CD4-positive, alpha-beta T cell treated with Interleukin-6 for 4 hours (primary cell): ENCODE measurements around the gene DPP3.

Source experiments
- DNase-seq: peaks from one replicate; pipeline ENCODE4 v3.0.0-alpha.2; 2020; ENCODE audit warnings: mixed read lengths

The DPP3 gene

GRCh38 chr11:66488957-66489356 lies 8.7 kb downstream of the DPP3 start:
- DNase-seq: no peak

DNA sequence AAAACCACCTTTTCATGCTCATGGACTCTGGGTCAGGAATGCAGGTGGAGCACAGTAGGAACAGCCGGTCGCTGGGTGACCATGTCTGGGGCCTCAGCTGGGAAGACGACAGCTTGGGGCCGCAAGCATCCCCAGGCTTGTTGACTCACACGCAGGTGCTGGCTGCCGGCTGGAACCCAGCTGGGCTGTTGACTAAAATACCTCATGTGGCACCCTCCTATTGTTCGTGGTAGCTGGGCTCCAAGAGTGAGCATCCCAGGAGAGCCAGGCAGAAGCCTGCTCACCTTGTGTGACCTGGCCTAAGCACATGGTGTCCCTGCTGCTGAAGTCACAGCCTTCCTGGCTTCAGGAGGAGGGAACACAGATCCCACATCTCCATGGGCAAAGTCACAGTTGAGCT lies 9.4 kb downstream of the DPP3 start:
- no peak for DNase-seq

DNA sequence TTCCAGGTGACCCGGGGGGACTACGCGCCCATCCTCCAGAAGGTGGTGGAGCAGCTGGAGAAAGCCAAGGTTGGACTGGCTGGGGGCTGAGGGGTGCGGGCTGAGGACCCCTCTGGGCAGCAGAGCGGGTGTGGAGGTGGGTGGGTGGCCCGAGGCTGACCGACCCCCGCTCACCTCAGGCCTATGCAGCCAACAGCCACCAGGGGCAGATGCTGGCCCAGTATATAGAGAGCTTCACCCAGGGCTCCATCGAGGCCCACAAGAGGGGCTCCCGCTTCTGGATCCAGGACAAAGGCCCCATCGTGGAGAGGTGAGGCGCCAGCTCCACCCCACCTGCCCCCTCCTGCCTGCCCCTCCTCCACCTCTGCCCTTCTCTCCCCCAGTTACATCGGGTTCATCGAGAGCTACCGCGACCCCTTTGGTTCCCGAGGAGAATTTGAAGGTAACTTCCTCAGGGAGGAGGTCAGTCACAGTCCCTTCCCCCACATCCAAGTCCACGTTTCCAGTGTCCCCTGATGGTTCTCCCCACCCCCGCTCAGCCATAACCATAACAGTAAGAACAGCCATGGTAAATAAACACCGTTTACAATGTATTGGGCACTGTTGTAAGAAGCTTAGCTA lies 11.2 kb downstream of the DPP3 start:
- DNase-seq: no peak

DNA sequence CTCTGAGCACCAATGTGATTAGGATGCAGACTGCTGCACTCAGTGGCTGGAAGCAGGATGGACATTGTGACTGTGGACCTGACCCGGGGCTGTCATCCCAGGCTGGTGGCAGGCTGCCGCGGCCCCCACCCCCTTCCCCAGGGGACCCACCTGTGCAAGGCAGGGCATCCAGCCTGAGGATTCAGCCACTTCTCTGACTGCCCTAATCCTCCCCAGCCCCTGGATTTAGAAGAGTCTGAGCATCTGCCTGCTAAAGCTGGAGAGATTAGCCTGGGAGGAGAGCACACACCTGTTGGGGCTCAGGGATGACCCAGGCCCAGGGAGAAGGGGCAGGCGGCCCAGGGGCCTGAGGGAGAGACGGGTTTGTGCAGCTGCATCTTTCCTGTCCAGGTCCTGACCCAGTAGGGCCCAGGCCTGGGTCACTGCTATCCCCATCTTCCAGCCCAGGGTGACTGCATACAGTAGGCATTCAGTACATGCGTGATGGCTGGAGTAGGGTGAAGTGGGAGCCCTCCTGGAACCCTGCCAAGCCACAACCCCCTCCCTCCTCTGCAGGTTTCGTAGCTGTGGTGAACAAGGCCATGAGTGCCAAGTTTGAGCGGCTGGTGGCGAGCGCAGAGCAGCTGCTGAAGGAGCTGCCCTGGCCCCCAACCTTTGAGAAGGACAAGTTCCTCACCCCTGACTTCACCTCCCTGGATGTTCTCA lies 12.1 kb downstream of the DPP3 start:
- DNase-seq: no peak

DNA sequence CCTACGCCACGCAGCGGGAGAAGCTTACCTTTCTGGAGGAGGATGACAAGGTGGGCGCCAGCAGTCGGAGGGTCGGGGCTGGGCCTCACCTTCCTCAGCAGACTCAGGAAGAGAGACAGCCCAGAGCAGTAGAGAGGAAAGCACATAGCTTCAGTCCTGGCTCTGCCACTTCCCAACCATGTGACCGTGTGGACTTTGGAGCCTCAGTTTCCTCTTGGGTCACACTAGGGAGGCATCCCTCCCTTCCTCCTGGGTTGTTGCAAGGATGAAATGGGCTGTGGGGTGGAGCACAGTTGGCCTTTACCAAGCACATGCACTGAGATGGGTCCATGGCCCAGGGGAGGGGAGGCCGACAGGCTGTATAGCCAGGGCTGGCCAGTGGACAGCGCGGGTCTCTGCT lies 12.9 kb downstream of the DPP3 start:
- no peak for DNase-seq

GRCh38 chr11:66494458-66494857 lies 14.2 kb downstream of the DPP3 start:
- no peak for DNase-seq

DNA sequence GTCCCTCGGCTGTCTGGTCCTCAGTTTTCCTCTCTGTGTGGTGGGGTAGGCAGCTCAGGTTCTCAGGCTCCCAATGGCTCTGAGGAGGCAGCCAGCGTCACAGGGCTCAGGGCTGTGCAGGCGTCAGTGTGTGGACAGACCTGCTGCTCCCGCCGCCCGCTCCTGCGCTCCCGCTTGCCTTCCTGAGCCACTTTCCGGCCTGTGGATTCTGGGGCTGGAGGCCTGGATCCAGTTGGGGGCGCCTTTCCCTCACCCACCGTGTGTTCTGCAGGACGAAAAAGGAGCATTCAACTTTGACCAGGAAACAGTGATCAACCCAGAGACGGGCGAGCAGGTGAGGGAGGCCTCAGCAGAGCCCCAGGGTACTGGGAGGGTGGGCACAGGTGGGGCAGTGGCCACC lies 14.7 kb downstream of the DPP3 start:
- DNase-seq: no peak

DNA sequence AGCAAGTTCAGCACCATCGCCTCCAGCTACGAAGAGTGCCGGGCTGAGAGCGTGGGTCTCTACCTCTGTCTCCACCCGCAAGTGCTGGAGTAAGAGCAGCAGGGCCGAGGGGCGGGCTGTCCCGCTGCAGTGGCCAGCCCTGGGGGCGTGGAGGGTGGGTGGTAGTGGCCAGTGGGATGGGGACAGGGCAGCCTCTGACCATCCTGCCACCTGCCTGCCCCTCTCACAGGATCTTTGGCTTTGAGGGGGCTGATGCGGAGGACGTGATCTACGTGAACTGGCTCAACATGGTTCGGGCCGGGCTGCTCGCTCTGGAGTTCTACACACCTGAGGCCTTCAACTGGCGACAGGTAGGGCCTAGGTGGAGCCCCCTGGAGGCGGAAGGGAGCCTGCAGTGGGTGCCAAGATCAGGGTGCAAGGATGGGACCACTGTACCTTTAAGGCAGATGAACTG lies 15.2 kb downstream of the DPP3 start:
- DNase-seq: no peak

- no peak for DNase-seq
Measured at GRCh38 chr11:66497206-66497605, 17.0 kb downstream of the DPP3 start.

GRCh38 chr11:66498506-66498905 lies 18.3 kb downstream of the DPP3 start:
- DNase-seq: no peak

DNA sequence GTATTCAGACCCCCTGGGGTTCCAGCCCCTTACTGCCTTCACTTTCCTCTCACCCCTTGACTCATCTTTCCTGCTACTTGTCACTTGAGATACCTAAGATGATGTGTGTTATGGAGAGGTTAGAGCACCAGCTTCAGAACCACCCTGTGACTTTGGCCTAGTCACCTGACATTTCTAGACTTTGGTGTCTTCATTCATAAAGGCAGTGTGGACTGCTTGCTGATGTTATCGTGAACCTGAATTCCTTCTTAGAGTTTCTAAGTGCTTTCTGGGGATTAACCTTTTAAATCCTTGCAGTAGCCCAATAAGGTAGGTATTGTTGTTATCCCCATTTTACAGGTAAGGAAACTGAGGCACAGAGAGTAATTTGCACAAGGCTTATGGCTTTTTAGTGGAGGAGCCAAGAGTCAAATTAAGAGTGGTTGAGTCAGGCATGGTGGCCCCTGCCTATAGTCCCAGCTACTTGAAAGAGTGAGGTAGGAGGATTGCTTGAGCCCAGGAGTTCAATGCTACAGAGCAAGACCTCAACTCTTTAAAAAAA lies 25.1 kb downstream of the DPP3 start:
- no peak for DNase-seq

- DNase-seq: no peak
Measured at GRCh38 chr11:66509131-66509561, 28.9 kb downstream of the DPP3 start.

GRCh38 chr11:66510271-66510989 lies 30.2 kb downstream of the DPP3 start, which contains the start of gene BBS1:
Gene BBS1 (plus strand): TSS chr11:66510635. CDS start chr11:66510660, 25 bp downstream.
- DNase-seq: peak; percentile 85

DNA sequence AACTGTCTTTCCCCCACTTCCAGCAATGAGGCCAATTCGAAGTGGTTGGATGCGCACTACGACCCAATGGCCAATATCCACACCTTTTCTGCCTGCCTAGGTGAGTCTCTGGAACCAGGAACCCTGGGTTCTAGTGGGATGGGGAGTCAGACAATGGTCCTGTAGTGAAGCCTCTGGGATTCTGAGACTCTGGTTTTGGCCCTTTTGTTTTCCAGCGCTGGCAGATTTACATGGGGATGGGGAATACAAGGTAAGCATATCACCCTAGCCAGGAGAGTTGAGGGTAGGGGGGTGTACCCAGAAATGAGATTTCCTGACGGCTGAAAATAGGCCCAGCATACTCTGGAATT lies 30.7 kb downstream of the DPP3 start:
- no peak for DNase-seq

DNA sequence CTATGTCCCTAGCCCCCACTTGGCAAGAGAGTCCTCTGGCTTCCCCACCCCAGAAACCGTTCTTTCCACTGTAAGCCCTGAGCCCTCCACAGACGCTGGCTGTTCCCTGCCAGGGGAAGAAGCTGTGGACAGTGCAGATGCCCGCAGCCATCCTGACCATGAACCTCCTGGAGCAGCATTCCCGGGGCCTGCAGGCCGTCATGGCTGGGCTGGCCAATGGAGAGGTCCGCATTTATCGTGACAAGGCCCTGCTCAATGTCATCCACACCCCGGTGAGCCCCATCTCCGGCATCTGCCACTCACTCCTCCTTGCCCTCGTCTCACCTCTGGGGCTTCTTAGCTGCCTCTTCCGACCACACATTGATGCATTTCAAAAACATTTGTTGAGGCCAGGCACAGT lies 43.4 kb downstream of the DPP3 start:
- no peak for DNase-seq

- no peak for DNase-seq
Measured at GRCh38 chr11:66524304-66525040, 44.2 kb downstream of the DPP3 start.

GRCh38 chr11:66529069-66529468 lies 48.8 kb downstream of the DPP3 start:
- DNase-seq: no peak

GRCh38 chr11:66529655-66530054 lies 49.4 kb downstream of the DPP3 start:
- DNase-seq: no peak

- no peak for DNase-seq
Measured at GRCh38 chr11:66530927-66531709, 50.9 kb downstream of the DPP3 start.

GRCh38 chr11:66531841-66532240 lies 51.6 kb downstream of the DPP3 start:
- DNase-seq: no peak

DNA sequence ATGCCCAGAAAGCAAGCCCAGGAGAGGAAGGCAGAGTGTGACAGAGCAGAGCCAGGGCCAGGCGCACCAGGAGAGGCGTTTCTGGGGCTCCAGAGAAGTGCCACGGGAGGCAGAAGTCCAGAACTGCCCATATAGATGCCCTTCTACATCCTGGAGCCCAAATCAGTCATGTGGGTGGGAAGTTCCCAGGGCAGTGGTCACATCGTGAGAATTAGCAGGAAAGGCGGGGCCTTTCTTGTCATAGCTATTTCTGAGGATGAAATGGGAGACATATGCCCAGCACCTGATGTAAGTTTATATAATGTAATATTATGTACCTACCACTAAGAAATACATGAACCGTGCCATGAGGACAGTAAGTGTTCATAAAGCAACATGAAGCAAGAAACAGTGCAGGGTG lies 52.5 kb downstream of the DPP3 start:
- no peak for DNase-seq

- no peak for DNase-seq
Measured at GRCh38 chr11:66539170-66539869, 59.1 kb downstream of the DPP3 start.
